Measurements from ENCODE around the gene MYL11. TPM values are rescaled to one million over a fixed set of nuclear protein-coding genes. Genes with fewer than 3 reads are reported as not detected.
A peak's percentile ranks its signal among the peaks of the same experiment; 100 is the strongest.

The MYL11 gene
- polyA plus RNA-seq, 2 of the 4 experiments (the other 2 are of a cell fraction), result 0.46 TPM; not detected in 1

GRCh38 chr16:30369091-30369937, 5.3 kb upstream of the MYL11 start:
- CTCF ChIA-PET, result interaction anchor here (0.9 to 1.5 kb wide), 5 partner anchors 9 to 337 kb away, joined by 3 to 4 read pairs (median 3); partner anchors contain the start of gene ZNF48
- Histone ChIP-seq H3K4me2 (peak overlapping the region; percentile 80), H3K4me3 (peak overlapping the region; percentile 76), H3K27ac (peak overlapping the region; percentile 96 to 98), H3K4me1 (peaks cover 20% of the 10 kb centered on the region), H3K9me3 (no peaks in the 10 kb centered on the region)
- 6% methylated on average over 15 of the region's 45 CpGs for WGBS (ENCODE audit: missing lambda C conversion rate)
- ATAC-seq, result no peak
- no peak for FAIRE-seq
- TF ChIP-seq HMGXB4 (CRISPR knock-in tag; IDR thresholded peaks at IDR 0.05; ENCODE audit: borderline replicate concordance), result no peak
- no peak for TF ChIP-seq HOXA7 (CRISPR knock-in tag; IDR thresholded peaks at IDR 0.05)
- TF ChIP-seq MAX (IDR thresholded peaks at IDR 0.05), result peak; percentile 26; the same call in 1 of the 2 replicates
- no peak for TF ChIP-seq SMC3 (IDR thresholded peaks at IDR 0.05)
- 0 out of 2 replicates have a peak, but pooled peaks have one; percentile 15 for TF ChIP-seq PHF8 (IDR thresholded peaks at IDR 0.05; ENCODE audit: borderline replicate concordance, low read depth)
- POLR2A ChIA-PET, result no interaction called here
- DNase-seq (ENCODE audit: low read depth in 1 of 2, low spot score in 1 of 2), result no peak

DNA sequence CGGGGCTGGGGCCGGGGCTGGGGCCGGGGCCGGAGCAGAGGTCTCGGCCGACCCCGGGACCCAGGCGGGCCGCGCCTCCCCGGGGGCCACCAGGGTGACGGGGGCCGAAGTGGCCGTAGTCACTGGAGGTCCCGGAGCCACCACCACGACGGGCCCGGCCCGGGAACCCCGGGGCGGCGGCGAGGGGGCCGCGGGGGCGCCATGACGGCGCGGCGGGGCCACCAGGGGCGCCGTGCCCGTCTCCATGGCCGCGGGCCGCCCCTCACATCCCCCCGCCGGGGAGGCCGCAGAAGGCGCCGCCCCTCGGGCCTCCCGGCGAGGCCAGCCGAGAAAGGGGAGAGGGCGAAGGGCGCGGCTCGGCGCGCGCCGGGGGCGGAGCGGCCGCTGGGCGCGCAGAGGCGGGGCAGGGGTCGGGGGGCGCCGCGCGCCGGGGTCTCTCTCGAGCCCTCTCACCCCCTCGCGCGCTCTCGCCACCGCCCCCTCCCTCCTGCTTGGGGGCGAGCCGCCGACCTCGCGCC, 4.6 kb upstream of the MYL11 start:
- Histone ChIP-seq H3K4me1 (peaks cover 20% of the 10 kb centered on the region), H3K4me2 (peak overlapping the region; percentile 80), H3K27ac (peak overlapping the region; percentile 96 to 98), H3K4me3 (peak overlapping the region; percentile 76), H3K9me3 (no peaks in the 10 kb centered on the region)
- WGBS (ENCODE audit: missing lambda C conversion rate), result 0% methylated on average over 5 of the region's 76 CpGs
- TF ChIP-seq ZC3H11A (IDR thresholded peaks at IDR 0.05), result no peak
- peak; percentile 41 for TF ChIP-seq POLR2A (IDR thresholded peaks at IDR 0.05; ENCODE audit: low read length)
- no peak for TF ChIP-seq RCOR1 (IDR thresholded peaks at IDR 0.05; ENCODE audit: low read depth, low read length)
- TF ChIP-seq, protein P1, sequence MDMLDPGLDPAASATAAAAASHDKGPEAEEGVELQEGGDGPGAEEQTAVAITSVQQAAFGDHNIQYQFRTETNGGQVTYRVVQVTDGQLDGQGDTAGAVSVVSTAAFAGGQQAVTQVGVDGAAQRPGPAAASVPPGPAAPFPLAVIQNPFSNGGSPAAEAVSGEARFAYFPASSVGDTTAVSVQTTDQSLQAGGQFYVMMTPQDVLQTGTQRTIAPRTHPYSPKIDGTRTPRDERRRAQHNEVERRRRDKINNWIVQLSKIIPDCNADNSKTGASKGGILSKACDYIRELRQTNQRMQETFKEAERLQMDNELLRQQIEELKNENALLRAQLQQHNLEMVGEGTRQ (IDR thresholded peaks at IDR 0.05), result no peak
- TF ChIP-seq EHF (CRISPR knock-in tag; IDR thresholded peaks at IDR 0.05), result no peak
- TF ChIP-seq RAD21 (conservative IDR thresholded peaks at IDR 0.05 in 1 of 2, IDR thresholded peaks at IDR 0.05 in 1 of 2), result no peak
- TF ChIP-seq JUN (IDR thresholded peaks at IDR 0.05), result peak in 1 of 2 experiments; percentile 52; a peak in 2 of 5 replicates
- TF ChIP-seq HOXB5 (CRISPR knock-in tag; IDR thresholded peaks at IDR 0.05), result no peak
- TF ChIP-seq EP300 (IDR thresholded peaks at IDR 0.05), result no peak
- no peak for TF ChIP-seq NPAS2 (CRISPR knock-in tag; IDR thresholded peaks at IDR 0.05; ENCODE audit: borderline replicate concordance)
- TF ChIP-seq, protein P2, sequence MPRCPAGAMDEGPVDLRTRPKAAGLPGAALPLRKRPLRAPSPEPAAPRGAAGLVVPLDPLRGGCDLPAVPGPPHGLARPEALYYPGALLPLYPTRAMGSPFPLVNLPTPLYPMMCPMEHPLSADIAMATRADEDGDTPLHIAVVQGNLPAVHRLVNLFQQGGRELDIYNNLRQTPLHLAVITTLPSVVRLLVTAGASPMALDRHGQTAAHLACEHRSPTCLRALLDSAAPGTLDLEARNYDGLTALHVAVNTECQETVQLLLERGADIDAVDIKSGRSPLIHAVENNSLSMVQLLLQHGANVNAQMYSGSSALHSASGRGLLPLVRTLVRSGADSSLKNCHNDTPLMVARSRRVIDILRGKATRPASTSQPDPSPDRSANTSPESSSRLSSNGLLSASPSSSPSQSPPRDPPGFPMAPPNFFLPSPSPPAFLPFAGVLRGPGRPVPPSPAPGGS (IDR thresholded peaks at IDR 0.05), result 0 out of 3 replicates have a peak, but pooled peaks have one; percentile 37
- TF ChIP-seq RNF2 (IDR thresholded peaks at IDR 0.05; ENCODE audit: borderline replicate concordance, low read depth), result no peak
- no peak for TF ChIP-seq HOXB13 (CRISPR knock-in tag; IDR thresholded peaks at IDR 0.05; ENCODE audit: low read depth)
- no peak for TF ChIP-seq GATA3 (IDR thresholded peaks at IDR 0.05; ENCODE audit: borderline replicate concordance)
- CTCF ChIA-PET, result interaction anchor here (0.9 to 1.5 kb wide), 5 partner anchors 15 to 338 kb away, joined by 3 to 4 read pairs (median 3); partner anchors contain the start of genes CD2BP2, DCTPP1 and ZNF48
- FAIRE-seq, result no peak
- peak in 1 of 2 experiments; percentile 27; a peak in 2 of 6 replicates for ATAC-seq
- POLR2A ChIA-PET, result interaction anchor here (1.0 to 1.8 kb wide), 5 partner anchors 15 to 281 kb away, joined by 3 to 17 read pairs (median 8); partner anchors contain the start of genes CD2BP2, PRR14 and ZNF48
- DNase-seq (ENCODE audit: low read depth in 1 of 2, low spot score in 1 of 2), result no peak
